GM12873 (cell line): ENCODE results near the gene BAK1.

Experiments used
- TF ChIP-seq, protein P1 (sequence below): IDR thresholded peaks from 2 replicates; pipeline ENCODE4 v1.5.1; 2012; ENCODE audit warnings: low read depth, mild to moderate bottlenecking, moderate library complexity, low read length, control low read depth; ENCODE audit not compliant: insufficient read depth; ENCODE audit errors: missing control alignments

BAK1 gene

DNA sequence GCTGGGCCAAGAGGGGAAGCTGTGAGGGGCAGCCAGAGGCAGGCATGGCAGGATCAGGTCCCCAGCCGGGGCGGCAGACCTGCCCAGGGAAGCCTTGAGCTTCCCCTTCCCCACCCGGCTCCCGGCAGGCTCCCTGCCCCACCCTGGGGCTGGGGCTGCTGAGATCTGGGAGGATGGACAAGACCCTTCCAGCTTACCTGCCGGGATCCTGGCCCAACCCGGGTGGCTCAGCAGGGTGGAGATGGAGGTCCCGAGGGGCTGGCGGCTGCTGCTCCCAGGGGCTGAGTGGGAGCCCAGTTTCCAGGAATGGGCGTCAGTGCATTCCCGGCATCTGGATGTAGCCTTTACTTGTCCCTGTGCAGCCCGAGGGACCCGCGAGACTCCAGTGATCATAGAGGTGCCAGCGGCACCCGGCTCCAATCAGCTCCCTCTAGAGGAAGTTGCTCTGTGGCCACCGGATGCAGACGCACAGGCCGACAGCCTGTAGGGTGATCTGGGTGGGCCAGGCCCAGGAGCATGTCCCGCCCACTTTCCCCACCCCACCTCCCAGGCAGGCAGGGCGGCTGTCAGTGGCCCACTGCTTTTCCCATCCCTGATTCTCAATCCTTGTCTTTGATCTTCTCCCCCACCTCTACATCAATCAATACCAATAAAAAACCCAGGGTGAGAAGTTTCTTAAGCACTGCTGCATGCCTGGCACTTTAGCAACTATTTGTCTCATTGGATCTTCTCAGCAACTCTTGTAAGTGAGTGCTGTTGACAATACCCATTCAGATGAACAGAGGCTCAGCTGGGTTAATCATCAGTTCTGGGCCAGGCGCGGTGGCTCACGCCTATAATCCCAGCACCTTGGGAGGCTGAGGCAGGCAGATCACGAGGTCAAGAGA is at the start of gene BAK1:
BAK1 (minus strand) TSS at position 449 of the 887 bp plus-strand sequence. CDS start 2,672 bp downstream, outside the sequence.
- TF ChIP-seq, protein P1, sequence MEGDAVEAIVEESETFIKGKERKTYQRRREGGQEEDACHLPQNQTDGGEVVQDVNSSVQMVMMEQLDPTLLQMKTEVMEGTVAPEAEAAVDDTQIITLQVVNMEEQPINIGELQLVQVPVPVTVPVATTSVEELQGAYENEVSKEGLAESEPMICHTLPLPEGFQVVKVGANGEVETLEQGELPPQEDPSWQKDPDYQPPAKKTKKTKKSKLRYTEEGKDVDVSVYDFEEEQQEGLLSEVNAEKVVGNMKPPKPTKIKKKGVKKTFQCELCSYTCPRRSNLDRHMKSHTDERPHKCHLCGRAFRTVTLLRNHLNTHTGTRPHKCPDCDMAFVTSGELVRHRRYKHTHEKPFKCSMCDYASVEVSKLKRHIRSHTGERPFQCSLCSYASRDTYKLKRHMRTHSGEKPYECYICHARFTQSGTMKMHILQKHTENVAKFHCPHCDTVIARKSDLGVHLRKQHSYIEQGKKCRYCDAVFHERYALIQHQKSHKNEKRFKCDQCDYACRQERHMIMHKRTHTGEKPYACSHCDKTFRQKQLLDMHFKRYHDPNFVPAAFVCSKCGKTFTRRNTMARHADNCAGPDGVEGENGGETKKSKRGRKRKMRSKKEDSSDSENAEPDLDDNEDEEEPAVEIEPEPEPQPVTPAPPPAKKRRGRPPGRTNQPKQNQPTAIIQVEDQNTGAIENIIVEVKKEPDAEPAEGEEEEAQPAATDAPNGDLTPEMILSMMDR, result peak; percentile 58

DNA sequence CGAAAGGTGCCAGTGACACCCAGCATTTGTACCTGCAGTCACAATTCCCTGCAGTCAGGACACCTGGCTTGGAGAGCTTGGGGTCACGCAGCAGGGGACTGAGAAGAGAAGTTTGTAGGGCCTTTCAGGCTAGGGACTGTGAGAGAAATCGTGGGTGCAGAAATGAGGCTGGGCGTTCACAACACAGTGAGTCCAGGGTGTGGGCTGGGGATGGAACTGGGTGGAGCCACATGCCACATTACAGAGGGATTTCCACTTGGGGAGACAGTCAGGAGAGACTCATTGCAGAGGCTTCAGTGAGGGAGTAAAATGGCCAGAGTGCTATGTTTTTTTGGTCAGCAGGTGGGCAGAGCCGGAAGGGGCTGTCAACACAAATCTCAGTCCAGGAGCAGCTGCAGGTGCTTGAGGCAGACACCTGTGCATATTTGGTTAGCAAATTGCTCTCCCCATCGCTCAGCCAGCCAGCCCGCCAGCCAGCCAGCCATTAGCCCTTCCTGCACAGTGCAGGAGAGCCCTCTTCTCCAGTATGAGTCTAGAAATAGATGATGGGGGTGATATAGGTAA is 48.4 kb upstream of the BAK1 start:
- TF ChIP-seq, protein P1, result no peak

DNA sequence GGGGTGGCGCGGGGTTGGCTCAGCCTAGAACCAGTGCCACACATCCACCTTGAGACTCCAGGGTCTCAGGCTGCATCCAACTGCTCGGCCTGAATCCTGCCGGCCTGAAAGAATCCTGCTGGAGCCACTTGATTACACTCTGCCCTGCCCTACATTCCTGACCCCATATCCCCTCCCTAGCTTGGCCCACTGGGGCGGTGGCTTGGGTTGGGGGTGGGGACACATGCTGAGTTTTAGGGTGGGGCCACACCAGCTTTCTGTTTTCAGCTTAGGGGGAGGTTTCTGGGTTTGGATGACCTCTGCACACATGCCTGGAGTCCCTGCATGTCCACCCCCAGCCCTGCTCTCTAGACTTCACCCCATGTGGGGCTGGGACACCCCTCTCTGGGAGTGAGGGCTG is 47.8 kb upstream of the BAK1 start:
- TF ChIP-seq, protein P1, result no peak

DNA sequence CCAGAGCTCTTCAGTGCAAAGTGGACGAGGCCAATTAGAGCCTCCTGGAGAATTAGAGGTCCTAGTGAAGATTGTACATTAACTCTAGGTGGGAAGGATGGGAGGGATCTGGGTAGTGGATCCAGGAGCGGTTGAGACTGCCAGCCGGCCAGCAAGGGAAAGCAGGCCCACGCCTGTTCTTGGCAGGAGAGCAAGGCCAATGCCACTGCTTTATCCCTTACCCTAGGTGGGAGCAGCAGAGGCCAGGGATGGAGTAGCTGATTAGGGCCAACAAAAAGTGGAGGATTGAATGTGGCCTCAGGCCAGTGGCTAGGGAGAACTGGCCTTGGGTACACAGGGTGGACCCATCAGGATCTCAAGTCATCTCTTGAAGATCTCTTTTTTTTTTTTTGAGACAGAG is 44.8 kb upstream of the BAK1 start:
- TF ChIP-seq, protein P1, result no peak

DNA sequence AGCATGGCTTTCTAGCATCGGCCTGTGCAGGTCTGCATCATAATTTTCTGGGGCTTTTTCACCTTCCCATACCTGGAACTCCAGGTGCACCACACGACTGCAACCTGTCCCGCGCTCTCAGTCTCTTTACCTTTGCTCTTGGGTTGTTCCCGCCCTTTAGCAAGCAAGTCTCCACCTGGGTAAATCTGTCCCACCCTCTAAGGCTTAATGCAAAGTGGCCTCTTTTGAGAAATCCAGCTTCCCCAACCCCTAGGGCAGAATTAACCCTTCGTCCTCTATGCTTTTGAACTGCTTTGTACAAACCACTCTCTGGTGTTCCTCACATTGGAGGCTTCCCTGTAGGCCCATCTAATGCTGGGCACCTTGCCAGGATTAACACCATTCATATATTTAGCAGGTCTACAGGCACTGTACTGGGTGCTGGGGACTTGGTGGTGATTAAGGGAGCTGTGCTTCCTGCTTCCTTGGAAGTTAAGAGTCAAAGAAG is 43.9 kb upstream of the BAK1 start:
- TF ChIP-seq, protein P1, result no peak

DNA sequence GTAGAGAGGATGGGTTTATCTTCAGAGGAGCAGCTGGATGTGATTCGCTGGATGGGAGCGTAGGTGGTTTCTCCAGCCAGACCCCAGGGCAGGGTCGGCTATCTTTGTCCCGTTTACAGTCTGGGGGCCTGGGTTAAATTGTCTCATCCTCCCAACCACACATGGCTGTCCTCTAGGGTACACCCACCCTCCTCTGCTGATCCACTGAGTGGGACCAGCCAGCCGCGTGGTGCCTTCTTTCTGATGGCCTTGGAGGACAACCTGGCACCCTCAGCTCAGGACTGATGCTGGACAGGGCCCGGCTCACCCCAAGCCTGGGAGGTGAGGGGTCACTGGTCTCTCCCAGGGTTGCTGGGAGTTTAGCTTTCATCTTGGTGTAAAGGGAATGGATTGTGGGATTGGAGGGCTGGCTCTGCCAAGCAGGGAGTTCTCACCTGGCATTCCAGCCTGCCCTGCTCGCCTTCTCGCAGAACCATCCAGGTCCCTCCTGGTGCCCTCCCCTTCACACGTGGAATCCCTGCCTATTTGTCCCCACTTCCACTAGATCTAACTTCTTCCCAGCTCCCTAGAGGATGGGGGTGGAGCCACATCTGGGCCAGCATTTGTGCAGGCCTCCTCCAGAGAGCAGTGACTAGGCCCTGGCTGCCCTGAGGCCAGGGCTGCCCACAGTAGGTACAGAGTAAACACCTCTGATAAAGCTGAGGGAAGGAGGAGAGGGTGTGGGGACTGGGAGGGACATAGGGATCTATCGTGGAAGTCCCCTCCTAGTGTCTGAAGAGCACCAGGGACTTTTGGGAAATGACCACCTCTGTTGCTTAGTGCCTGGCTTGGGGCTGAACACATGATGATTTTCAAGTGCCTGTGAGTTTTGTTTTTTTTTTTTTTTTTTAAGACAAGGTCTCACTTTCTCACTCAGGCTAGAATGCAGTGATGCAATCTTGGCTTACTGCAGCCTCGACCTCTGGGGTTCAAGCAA is 42.7 kb upstream of the BAK1 start:
- TF ChIP-seq, protein P1, result no peak
